SK-N-MC (cell line): ENCODE results near the gene PLK1.

Experiments used
- EZH2 ChIP-seq: fragments of 200-600 bp; sonication (generic); IDR thresholded peaks from one replicate; pipeline ENCODE4 v1.6.1; 2017; ENCODE audit warnings: antibody characterized with exemption
- FOXP2 ChIP-seq: optimal IDR thresholded peaks from 2 replicates; pipeline ENCODE3; 2011; ENCODE audit warnings: mild to moderate bottlenecking, moderate library complexity; ENCODE audit not compliant: insufficient read depth; ENCODE audit errors: extremely low read length, control extremely low read depth
- POLR2AphosphoS5 ChIP-seq: IDR thresholded peaks from 2 replicates; pipeline ENCODE4 v1.6.1; 2012; ENCODE audit warnings: mild to moderate bottlenecking, low read depth, low read length, borderline replicate concordance

- TF ChIP-seq EZH2 (no peak), POLR2AphosphoS5 (no peak), FOXP2 (no peak)
These were observed 17.1 kb downstream of the PLK1 start for GRCh38 chr16:23695756-23696155.
